Panc1 (cell line): ENCODE data around the gene FTO. TPM values are rescaled to one million over a fixed set of nuclear protein-coding genes. Genes with fewer than 3 reads are reported as not detected.

Source experiments
- ATAC-seq: fragments of 200-7000 bp; cut with Tn5 transposase; 2 replicates; pipeline ENCODE4 v1.9.1; 2020; ENCODE audit warnings: mild to moderate bottlenecking, moderate library complexity
- BruUV-seq: library from RNA; stranded (reverse); fragments of 400-500 nt; replicated peaks from 2 replicates; lab custom pipeline; 2021; lab: Mats Ljungman, UMichigan
- CTCF ChIA-PET: fragments of 300-600 bp; sonication (Branson Sonifier 250); formaldehyde crosslinking; loops from one replicate; lab custom pipeline; 2022; ENCODE audit warnings: antibody characterized with exemption; lab: Charles Lee
- POLR2A ChIA-PET: fragments of 300-600 bp; sonication (Branson Sonifier 250); formaldehyde crosslinking; loops from one replicate; lab custom pipeline; 2022; ENCODE audit warnings: antibody characterized with exemption; lab: Charles Lee
- DNase-seq: peaks from one replicate; pipeline ENCODE4 v3.0.0-alpha.2; 2010; ENCODE audit warnings: low read depth, low spot score
- H3K27ac ChIP-seq: 2 replicates; pipeline ENCODE4 v1.5.1; 2011; ENCODE audit warnings: mild to moderate bottlenecking, low read length, inconsistent platforms
- H3K27me3 ChIP-seq: fragments of 200-500 bp; sonication (Bioruptor generic); 2 replicates; pipeline ENCODE4 v1.6.0; 2014; ENCODE audit warnings: low read length, inconsistent platforms; ENCODE audit not compliant: control insufficient read depth, insufficient read depth
- H3K36me3 ChIP-seq: fragments of 200-500 bp; sonication (Bioruptor generic); 2 replicates; pipeline ENCODE4 v1.5.1; 2014; ENCODE audit warnings: inconsistent platforms, mild to moderate bottlenecking, low read length, moderate library complexity; ENCODE audit not compliant: control insufficient read depth, insufficient read depth
- H3K4me1 ChIP-seq: 2 replicates; pipeline ENCODE4 v1.5.1; 2011; ENCODE audit warnings: inconsistent platforms, mild to moderate bottlenecking, low read length, moderate library complexity; ENCODE audit not compliant: control insufficient read depth, insufficient read depth
- H3K4me3 ChIP-seq, 2 experiments: 2 replicates each; pipeline ENCODE4 v1.5.1; 2011 to 2012; ENCODE audit warnings: low read depth in 2 of 2, low read length in 2 of 2, mild to moderate bottlenecking in 2 of 2, inconsistent platforms in 1 of 2, moderate library complexity in 1 of 2
- H3K9me3 ChIP-seq: fragments of 200-500 bp; sonication (Bioruptor generic); 2 replicates; pipeline ENCODE4 v1.5.1; 2014; ENCODE audit warnings: low read depth, mild to moderate bottlenecking, inconsistent platforms, low read length, moderate library complexity; ENCODE audit not compliant: control insufficient read depth, insufficient read depth
- CTCF ChIP-seq: fragments of 450-650 bp; IDR thresholded peaks from 2 replicates; pipeline ENCODE4 v1.5.1; 2017; ENCODE audit warnings: mild to moderate bottlenecking
- POLR2AphosphoS5 ChIP-seq: IDR thresholded peaks from 2 replicates; pipeline ENCODE4 v1.6.1; 2012; ENCODE audit warnings: mild to moderate bottlenecking, low read depth, low read length, moderate library complexity
- REST ChIP-seq, 2 experiments: IDR thresholded peaks; 2 replicates each; pipeline ENCODE4 v1.6.1; 2011 to 2012; ENCODE audit warnings: low read depth in 2 of 2, control low read depth in 1 of 2, low read length in 1 of 2, mild to moderate bottlenecking in 1 of 2, moderate library complexity in 1 of 2; ENCODE audit not compliant: insufficient read depth in 1 of 2
- SIN3A ChIP-seq: IDR thresholded peaks from 2 replicates; pipeline ENCODE4 v1.6.1; 2012; ENCODE audit warnings: low read depth, mild to moderate bottlenecking, low read length, moderate library complexity, borderline replicate concordance; ENCODE audit not compliant: insufficient read depth
- TCF7L2 ChIP-seq: IDR thresholded peaks from 2 replicates; pipeline ENCODE4 v1.6.1; 2011; ENCODE audit warnings: mild to moderate bottlenecking, low read depth, low read length, inconsistent platforms
- in situ Hi-C: cut with HindIII; loops from 2 replicates; pipeline ENCODE4 v1.10.0; 2016; ENCODE audit warnings: low sequenced_read_pairs, low pct_unique_long_range_greater_than_20kb
- intact Hi-C: fragments of 100-400 bp; cut with micrococcal nuclease; formaldehyde crosslinking; loops from one replicate; pipeline ENCODE4 v1.10.0; 2022; ENCODE audit not compliant: unreplicated experiment
- total RNA-seq: library from RNA; stranded (reverse); gene quantifications from one replicate; pipeline ENCODE4 v1.2.1, GENCODE V29; 2021; ENCODE audit not compliant: unreplicated experiment

Gene FTO
- total RNA-seq, 1 experiment from 2014 or later = 38.2 TPM

GRCh38 chr16:54027558-54027957, 323.6 kb downstream of the FTO start:
- ATAC-seq (no peak), DNase-seq (no peak)
- no peaks in the 10 kb centered on the region for H3K4me1 ChIP-seq
- CTCF ChIA-PET = no interaction called here
- in situ Hi-C loops = no loop called here
- no peak overlapping the region for H3K4me3 ChIP-seq
- peaks cover 4% of the 10 kb centered on the region; the same call in 1 of the 2 replicates for H3K9me3 ChIP-seq
- H3K27ac ChIP-seq = no peak overlapping the region
- POLR2A ChIA-PET = no interaction called here
- H3K36me3 ChIP-seq = no peaks in the 10 kb centered on the region
- H3K27me3 ChIP-seq = no peaks in the 10 kb centered on the region
- BruUV-seq = no TSS peak
- TF ChIP-seq REST (IDR thresholded peaks at IDR 0.05; ENCODE audit: insufficient read depth in 1 of 2, low read depth in 2 of 2, low read length in 1 of 2) (no peak), CTCF (no peak), TCF7L2 (no peak), POLR2AphosphoS5 (no peak), SIN3A (no peak)
- intact Hi-C loops = no loop called here

- intact Hi-C loops (no loop called here), in situ Hi-C loops (no loop called here)
- no peak overlapping the region for H3K4me3 ChIP-seq
- H3K36me3 ChIP-seq = no peaks in the 10 kb centered on the region
- no peaks in the 10 kb centered on the region for H3K27me3 ChIP-seq
- ATAC-seq (no peak), DNase-seq (no peak)
- H3K9me3 ChIP-seq = peaks cover 4% of the 10 kb centered on the region; the same call in 1 of the 2 replicates
- no peak for TF ChIP-seq SIN3A
- TF ChIP-seq REST (IDR thresholded peaks at IDR 0.05; ENCODE audit: insufficient read depth in 1 of 2, low read depth in 2 of 2, low read length in 1 of 2) = no peak
- TF ChIP-seq POLR2AphosphoS5 = no peak
- no peak for TF ChIP-seq TCF7L2
- no peak for TF ChIP-seq CTCF
- ChIA-PET CTCF (no interaction called here), POLR2A (no interaction called here)
- no TSS peak for BruUV-seq
- no peak overlapping the region for H3K27ac ChIP-seq
- H3K4me1 ChIP-seq = no peaks in the 10 kb centered on the region
Observed at GRCh38 chr16:54027995-54028394, 324.0 kb downstream of the FTO start.
